ENCODE data around the gene MBD4.

Gene MBD4

GRCh38 chr3:129404610-129405009, 35.1 kb downstream of the MBD4 start (continued):
- no peak for TF ChIP-seq TSHZ2 (CRISPR knock-in tag; IDR thresholded peaks at IDR 0.05)

GRCh38 chr3:129404130-129404529, 35.6 kb downstream of the MBD4 start:
- no peak for ATAC-seq
- TF ChIP-seq TCF4 (CRISPR knock-in tag; IDR thresholded peaks at IDR 0.05; ENCODE audit: borderline replicate concordance) (no peak), CSDC2 (CRISPR knock-in tag; IDR thresholded peaks at IDR 0.05) (no peak), CSRNP3 (CRISPR knock-in tag; IDR thresholded peaks at IDR 0.05) (no peak), TOX (CRISPR knock-in tag; IDR thresholded peaks at IDR 0.05; ENCODE audit: borderline replicate concordance) (no peak), CREB5 (CRISPR knock-in tag; IDR thresholded peaks at IDR 0.05; ENCODE audit: low read depth) (no peak), PPARA (CRISPR knock-in tag; IDR thresholded peaks at IDR 0.05; ENCODE audit: borderline replicate concordance) (no peak), ZNF70 (CRISPR knock-in tag; IDR thresholded peaks at IDR 0.05) (no peak), POU6F1 (CRISPR knock-in tag; IDR thresholded peaks at IDR 0.05; ENCODE audit: borderline replicate concordance, low read depth) (no peak), ISL1 (CRISPR knock-in tag; IDR thresholded peaks at IDR 0.05) (no peak), ZFP3 (CRISPR knock-in tag; IDR thresholded peaks at IDR 0.05) (no peak), ZNF8 (CRISPR knock-in tag; IDR thresholded peaks at IDR 0.05) (no peak), ZFP30 (CRISPR knock-in tag; IDR thresholded peaks at IDR 0.05) (no peak), SNAI2 (CRISPR knock-in tag; IDR thresholded peaks at IDR 0.05) (no peak), GLIS3 (CRISPR knock-in tag; IDR thresholded peaks at IDR 0.05) (no peak)

GRCh38 chr3:129403450-129403849, 36.3 kb downstream of the MBD4 start:
- TF ChIP-seq GLIS3 (CRISPR knock-in tag; IDR thresholded peaks at IDR 0.05) (no peak), ESRRG (CRISPR knock-in tag; IDR thresholded peaks at IDR 0.05) (no peak)
- no peak for ATAC-seq

GRCh38 chr3:129402616-129403015, 37.1 kb downstream of the MBD4 start:
- no peak for ATAC-seq
- no peak for TF ChIP-seq ZNF8 (CRISPR knock-in tag; IDR thresholded peaks at IDR 0.05)
- no peak for TF ChIP-seq ZNF70 (CRISPR knock-in tag; IDR thresholded peaks at IDR 0.05)
- TF ChIP-seq OSR1 (CRISPR knock-in tag; IDR thresholded peaks at IDR 0.05), result no peak
- no peak for TF ChIP-seq ESRRG (CRISPR knock-in tag; IDR thresholded peaks at IDR 0.05)
- TF ChIP-seq ZFP3 (CRISPR knock-in tag; IDR thresholded peaks at IDR 0.05), result no peak
- no peak for TF ChIP-seq TOX (CRISPR knock-in tag; IDR thresholded peaks at IDR 0.05; ENCODE audit: borderline replicate concordance)
- TF ChIP-seq SNAI2 (CRISPR knock-in tag; IDR thresholded peaks at IDR 0.05), result no peak
- TF ChIP-seq CREB5 (CRISPR knock-in tag; IDR thresholded peaks at IDR 0.05; ENCODE audit: low read depth), result no peak
- TF ChIP-seq RARB (CRISPR knock-in tag; IDR thresholded peaks at IDR 0.05), result no peak

GRCh38 chr3:129402210-129402609, 37.5 kb downstream of the MBD4 start:
- no peak for ATAC-seq
- TF ChIP-seq CREB5 (CRISPR knock-in tag; IDR thresholded peaks at IDR 0.05; ENCODE audit: low read depth) (no peak), POU6F1 (CRISPR knock-in tag; IDR thresholded peaks at IDR 0.05; ENCODE audit: borderline replicate concordance, low read depth) (no peak), RARB (CRISPR knock-in tag; IDR thresholded peaks at IDR 0.05) (no peak), BACH2 (CRISPR knock-in tag; IDR thresholded peaks at IDR 0.05; ENCODE audit: borderline replicate concordance) (no peak), CSRNP3 (CRISPR knock-in tag; IDR thresholded peaks at IDR 0.05) (no peak), ZNF565 (CRISPR knock-in tag; conservative IDR thresholded peaks at IDR 0.05; ENCODE audit: low read depth) (no peak)
